ENCODE measurements around the gene ABCG2.

DNA sequence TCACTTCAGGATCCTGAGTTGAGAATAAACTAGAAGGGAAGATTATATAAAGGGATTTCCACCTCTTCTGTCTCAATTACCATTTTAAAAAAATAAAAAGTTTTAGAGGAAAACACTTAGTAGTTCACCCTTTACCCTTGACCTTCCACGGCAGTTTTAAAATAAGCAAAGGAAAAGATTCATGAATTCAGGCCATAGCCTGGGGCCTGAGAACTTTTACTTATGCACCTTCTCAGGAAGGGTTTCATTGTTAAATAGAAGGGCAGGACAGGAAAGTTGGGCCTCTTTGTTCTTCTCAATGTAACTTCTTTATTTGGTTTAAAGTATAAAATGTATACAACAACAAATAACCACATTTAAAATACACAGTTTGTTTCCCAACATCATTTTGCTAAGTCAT lies 96.1 kb downstream of the ABCG2 start:
- TF ChIP-seq, protein P1, sequence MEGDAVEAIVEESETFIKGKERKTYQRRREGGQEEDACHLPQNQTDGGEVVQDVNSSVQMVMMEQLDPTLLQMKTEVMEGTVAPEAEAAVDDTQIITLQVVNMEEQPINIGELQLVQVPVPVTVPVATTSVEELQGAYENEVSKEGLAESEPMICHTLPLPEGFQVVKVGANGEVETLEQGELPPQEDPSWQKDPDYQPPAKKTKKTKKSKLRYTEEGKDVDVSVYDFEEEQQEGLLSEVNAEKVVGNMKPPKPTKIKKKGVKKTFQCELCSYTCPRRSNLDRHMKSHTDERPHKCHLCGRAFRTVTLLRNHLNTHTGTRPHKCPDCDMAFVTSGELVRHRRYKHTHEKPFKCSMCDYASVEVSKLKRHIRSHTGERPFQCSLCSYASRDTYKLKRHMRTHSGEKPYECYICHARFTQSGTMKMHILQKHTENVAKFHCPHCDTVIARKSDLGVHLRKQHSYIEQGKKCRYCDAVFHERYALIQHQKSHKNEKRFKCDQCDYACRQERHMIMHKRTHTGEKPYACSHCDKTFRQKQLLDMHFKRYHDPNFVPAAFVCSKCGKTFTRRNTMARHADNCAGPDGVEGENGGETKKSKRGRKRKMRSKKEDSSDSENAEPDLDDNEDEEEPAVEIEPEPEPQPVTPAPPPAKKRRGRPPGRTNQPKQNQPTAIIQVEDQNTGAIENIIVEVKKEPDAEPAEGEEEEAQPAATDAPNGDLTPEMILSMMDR (IDR thresholded peaks at IDR 0.05), result no peak
- TF ChIP-seq TFCP2L1 (CRISPR knock-in tag; IDR thresholded peaks at IDR 0.05), result no peak
- TF ChIP-seq ZNF302 (CRISPR knock-in tag; IDR thresholded peaks at IDR 0.05), result no peak
- TF ChIP-seq JUN (IDR thresholded peaks at IDR 0.05), result no peak
- no peak for TF ChIP-seq KDM1A (IDR thresholded peaks at IDR 0.05; ENCODE audit: low read depth)
- TF ChIP-seq POLR2A (IDR thresholded peaks at IDR 0.05; ENCODE audit: low read length), result no peak
- TF ChIP-seq REST (IDR thresholded peaks at IDR 0.05), result no peak
- TF ChIP-seq HMGXB4 (CRISPR knock-in tag; IDR thresholded peaks at IDR 0.05; ENCODE audit: borderline replicate concordance), result no peak
- TF ChIP-seq HOXB13 (CRISPR knock-in tag; IDR thresholded peaks at IDR 0.05; ENCODE audit: low read depth), result no peak

Measured in A549 (cell line).